ENCODE data around the gene PPEF1. TPM values are rescaled to one million over a fixed set of nuclear protein-coding genes. Genes with fewer than 3 reads are reported as not detected.

The PPEF1 gene, protein sequence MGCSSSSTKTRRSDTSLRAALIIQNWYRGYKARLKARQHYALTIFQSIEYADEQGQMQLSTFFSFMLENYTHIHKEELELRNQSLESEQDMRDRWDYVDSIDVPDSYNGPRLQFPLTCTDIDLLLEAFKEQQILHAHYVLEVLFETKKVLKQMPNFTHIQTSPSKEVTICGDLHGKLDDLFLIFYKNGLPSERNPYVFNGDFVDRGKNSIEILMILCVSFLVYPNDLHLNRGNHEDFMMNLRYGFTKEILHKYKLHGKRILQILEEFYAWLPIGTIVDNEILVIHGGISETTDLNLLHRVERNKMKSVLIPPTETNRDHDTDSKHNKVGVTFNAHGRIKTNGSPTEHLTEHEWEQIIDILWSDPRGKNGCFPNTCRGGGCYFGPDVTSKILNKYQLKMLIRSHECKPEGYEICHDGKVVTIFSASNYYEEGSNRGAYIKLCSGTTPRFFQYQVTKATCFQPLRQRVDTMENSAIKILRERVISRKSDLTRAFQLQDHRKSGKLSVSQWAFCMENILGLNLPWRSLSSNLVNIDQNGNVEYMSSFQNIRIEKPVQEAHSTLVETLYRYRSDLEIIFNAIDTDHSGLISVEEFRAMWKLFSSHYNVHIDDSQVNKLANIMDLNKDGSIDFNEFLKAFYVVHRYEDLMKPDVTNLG
- total RNA-seq: 2.3 TPM

DNA sequence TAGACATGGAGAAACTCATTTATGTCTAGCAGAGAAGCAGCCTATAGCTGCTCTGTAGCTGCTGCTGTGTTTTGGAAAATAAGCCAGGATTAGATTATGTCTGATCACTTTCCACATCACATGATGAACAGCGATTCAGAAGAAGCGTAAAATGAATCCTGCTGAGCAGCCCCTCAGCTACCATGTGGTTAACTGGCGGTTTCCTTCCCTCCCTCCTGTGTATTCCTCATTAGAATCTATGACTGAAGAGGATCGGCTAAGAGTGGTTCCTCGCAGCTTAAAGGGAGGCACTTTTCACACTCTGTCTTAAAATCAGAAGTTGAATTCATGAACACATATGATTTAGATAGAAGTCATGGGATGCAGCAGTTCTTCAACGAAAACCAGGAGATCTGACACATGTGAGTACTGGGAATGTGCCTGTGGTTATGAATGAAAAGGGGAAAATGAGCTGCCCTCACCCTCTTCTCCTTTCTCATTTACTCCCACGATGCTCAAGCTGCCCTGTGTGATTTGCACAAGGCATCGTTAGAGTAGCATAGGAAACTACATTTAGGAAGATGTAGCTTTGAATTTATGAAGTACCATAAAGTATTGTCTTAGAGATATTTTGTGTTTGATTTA is at the start of gene PPEF1:
Gene PPEF1 (plus strand): TSS at position 220 of the 624 bp plus-strand sequence. CDS start 136 bp downstream, at position 356.

DNA sequence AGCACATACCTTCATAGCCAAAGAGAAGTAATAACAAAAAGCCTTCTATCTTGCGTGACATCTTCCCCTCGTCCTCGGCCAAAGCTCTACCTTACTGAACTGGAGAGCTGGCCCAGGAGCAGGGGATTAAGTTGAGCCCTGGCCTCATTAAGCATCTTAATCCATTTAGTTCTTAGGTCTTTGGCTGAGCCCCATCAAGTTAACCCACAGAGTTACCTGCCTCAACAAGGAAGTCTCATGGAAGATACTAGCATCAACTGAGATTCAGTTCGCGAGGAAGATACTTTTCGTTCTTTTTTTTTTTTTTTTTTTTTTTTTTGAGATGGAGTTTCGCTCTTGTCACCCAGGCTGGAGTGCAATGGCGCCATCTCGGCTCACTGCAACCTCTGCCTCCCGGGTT is 35.4 kb upstream of the PPEF1 start, which contains the start of gene RS1:
Gene RS1 (minus strand): TSS at position 101 of the 400 bp plus-strand sequence. CDS start 40 bp downstream, at position 61.

Other genes with a start within 250 kb of the PPEF1 start
- gene RS1, start 35.5 kb upstream of the PPEF1 start, total RNA-seq: not detected

Measured in diencephalon (tissue), 1 donor.